Trophoblast cell (in vitro differentiated cells and primary cell): ENCODE measurements around the gene TIMP1. TPM values are rescaled to one million over a fixed set of nuclear protein-coding genes. Genes with fewer than 3 reads are reported as not detected.

Source experiments
- DNase-seq, 2 donors: peaks; one replicate each; pipeline ENCODE4 v3.0.0-alpha.2; 2016
- H2AFZ ChIP-seq: 2 replicates; pipeline ENCODE4 v1.6.1; 2013; ENCODE audit warnings: low read length, moderate library complexity, mild to moderate bottlenecking; ENCODE audit not compliant: insufficient read depth, poor library complexity
- H2AK5ac ChIP-seq: 2 replicates; pipeline ENCODE4 v1.6.1; 2013; ENCODE audit warnings: mild to moderate bottlenecking, low read length
- H2BK120ac ChIP-seq: 2 replicates; pipeline ENCODE4 v1.6.1; 2013; ENCODE audit warnings: low read length, mild to moderate bottlenecking, moderate library complexity; ENCODE audit not compliant: insufficient read depth, poor library complexity
- H2BK12ac ChIP-seq: 2 replicates; pipeline ENCODE4 v1.6.1; 2013; ENCODE audit warnings: mild to moderate bottlenecking, low read length, moderate library complexity
- H2BK5ac ChIP-seq: 2 replicates; pipeline ENCODE4 v1.6.1; 2013; ENCODE audit warnings: low read length, low read depth, moderate library complexity, mild to moderate bottlenecking; ENCODE audit not compliant: poor library complexity
- H3K14ac ChIP-seq: 2 replicates; pipeline ENCODE4 v1.6.1; 2013; ENCODE audit warnings: mild to moderate bottlenecking, low read length
- H3K18ac ChIP-seq: 2 replicates; pipeline ENCODE4 v1.6.1; 2013; ENCODE audit warnings: mild to moderate bottlenecking, low read length
- H3K23ac ChIP-seq: 2 replicates; pipeline ENCODE4 v1.6.1; 2013; ENCODE audit warnings: low read length
- H3K27ac ChIP-seq: 2 replicates; pipeline ENCODE4 v1.5.1; 2013; ENCODE audit warnings: low read depth, mild to moderate bottlenecking, inconsistent platforms, low read length, moderate library complexity
- H3K27me3 ChIP-seq: 2 replicates; pipeline ENCODE4 v1.6.1; 2013; ENCODE audit warnings: inconsistent platforms, mild to moderate bottlenecking, low read length, moderate library complexity; ENCODE audit not compliant: insufficient read depth
- H3K36me3 ChIP-seq, 2 experiments: 1 replicate in 1 of 2; 2 replicates in 1 of 2; pipeline ENCODE4 v1.6.1; 2013; ENCODE audit warnings: low read length in 2 of 2, mild to moderate bottlenecking in 2 of 2, moderate library complexity in 1 of 2; ENCODE audit not compliant: insufficient read depth in 2 of 2, control insufficient read depth in 1 of 2
- H3K4ac ChIP-seq: 2 replicates; pipeline ENCODE4 v1.6.1; 2013; ENCODE audit warnings: low read depth, mild to moderate bottlenecking, low read length, moderate library complexity
- H3K4me1 ChIP-seq, 2 experiments: 1 replicate in 1 of 2; 2 replicates in 1 of 2; pipeline ENCODE4 v1.6.1; 2013; ENCODE audit warnings: low read length in 2 of 2, mild to moderate bottlenecking in 2 of 2, moderate library complexity in 1 of 2; ENCODE audit not compliant: insufficient read depth in 2 of 2, control insufficient read depth in 1 of 2
- H3K4me2 ChIP-seq: 2 replicates; pipeline ENCODE4 v1.6.1; 2013; ENCODE audit warnings: inconsistent platforms, mild to moderate bottlenecking, low read length, moderate library complexity
- H3K4me3 ChIP-seq: 2 replicates; pipeline ENCODE4 v1.5.1; 2013; ENCODE audit warnings: mild to moderate bottlenecking, low read depth, low read length, inconsistent platforms
- H3K79me1 ChIP-seq: one replicate; pipeline ENCODE4 v1.6.1; 2013; ENCODE audit warnings: low read length
- H3K79me2 ChIP-seq: 2 replicates; pipeline ENCODE4 v1.6.1; 2013; ENCODE audit warnings: low read length, mild to moderate bottlenecking; ENCODE audit not compliant: control insufficient read depth, insufficient read depth, poor library complexity
- H3K9ac ChIP-seq: 2 replicates; pipeline ENCODE4 v1.6.1; 2013; ENCODE audit warnings: mild to moderate bottlenecking, low read length
- H3K9me3 ChIP-seq: 2 replicates; pipeline ENCODE4 v1.6.1; 2013; ENCODE audit warnings: low read depth, mild to moderate bottlenecking, control low read depth, inconsistent platforms, low read length; ENCODE audit not compliant: insufficient read depth
- H4K12ac ChIP-seq: 2 replicates; pipeline ENCODE4 v1.6.1; 2013; ENCODE audit warnings: low read depth, mild to moderate bottlenecking, low read length, moderate library complexity
- H4K8ac ChIP-seq: 2 replicates; pipeline ENCODE4 v1.6.1; 2013; ENCODE audit warnings: low read depth, mild to moderate bottlenecking, low read length, moderate library complexity
- H4K91ac ChIP-seq: one replicate; pipeline ENCODE4 v1.6.1; 2013; ENCODE audit warnings: low read depth, mild to moderate bottlenecking, low read length, moderate library complexity
- WGBS: extraction: QIAGEN DNeasy Blood & Tissue Kit; methylation state at CpG from one replicate; pipeline ENCODE4 v1.1.7; 2013; ENCODE audit warnings: missing lambda C conversion rate; ENCODE audit not compliant: insufficient read length, insufficient coverage; ENCODE audit errors: extremely low coverage; 5-methylcytosine and 5-hydroxymethylcytosine counted together
- polyA plus RNA-seq: library from polyadenylated mRNA; stranded (reverse); fragments of 200-250 nt; gene quantifications from 2 replicates; pipeline ENCODE4 v1.2.3, GENCODE V29; 2013

Gene TIMP1
- 103 and 104 TPM in 2 replicates for polyA plus RNA-seq

GRCh38 chrX:47581731-47582647, at the start of gene TIMP1:
TSS of gene TIMP1 (plus strand) at chrX:47582436. CDS start at chrX:47583416, 980 bp downstream.
- peak within 1 kb of the TSS; percentile 24 for H3K14ac ChIP-seq
- peak; percentile 79 to 81 for DNase-seq
- H3K27ac ChIP-seq: no peak within 1 kb of the TSS
- no CpG with 5 or more reads among the region's 28 CpGs for WGBS
- peak within 1 kb of the TSS; percentile 76 for H3K18ac ChIP-seq
- H2AK5ac ChIP-seq: no peak within 1 kb of the TSS
- peak within 1 kb of the TSS; percentile 66 for H4K8ac ChIP-seq
- peaks cover 9% of the 10 kb centered on the region for H3K79me1 ChIP-seq
- H3K9me3 ChIP-seq: peaks cover 3% of the 10 kb centered on the region
- H2BK120ac ChIP-seq: peak within 1 kb of the TSS; percentile 88
- H3K4me2 ChIP-seq: peak within 1 kb of the TSS; percentile 59
- peak within 1 kb of the TSS; percentile 74 for H2BK12ac ChIP-seq
- H2BK5ac ChIP-seq: peak within 1 kb of the TSS; percentile 21
- H3K23ac ChIP-seq: no peak within 1 kb of the TSS
- peaks cover 2% of the 10 kb centered on the region for H3K79me2 ChIP-seq
- H4K91ac ChIP-seq: peak within 1 kb of the TSS; percentile 81
- H3K4me3 ChIP-seq: peak within 1 kb of the TSS; percentile 47
- peak within 1 kb of the TSS; percentile 44 for H4K12ac ChIP-seq
- peak within 1 kb of the TSS; percentile 64 for H2AFZ ChIP-seq
- H3K4me1 ChIP-seq: peaks cover 13 to 15% of the 10 kb centered on the region in 2 experiments
- H3K27me3 ChIP-seq: no peaks in the 10 kb centered on the region
- peak within 1 kb of the TSS; percentile 8 for H3K4ac ChIP-seq
- H3K36me3 ChIP-seq: peaks cover 10 to 11% of the 10 kb centered on the region in 2 experiments
- H3K9ac ChIP-seq: no peak within 1 kb of the TSS

GRCh38 chrX:47539860-47540259, 42.4 kb upstream of the TIMP1 start:
- no peak for DNase-seq
- H3K4me1 ChIP-seq: no peaks in the 10 kb centered on the region
- no peak overlapping the region for H3K4ac ChIP-seq
- no peak overlapping the region for H4K91ac ChIP-seq
- no peak overlapping the region for H2BK120ac ChIP-seq
- H3K4me3 ChIP-seq: no peak overlapping the region
- H3K27me3 ChIP-seq: no peaks in the 10 kb centered on the region
- H2BK5ac ChIP-seq: no peak overlapping the region
- no peak overlapping the region for H3K18ac ChIP-seq
- H3K9ac ChIP-seq: no peak overlapping the region
- H2BK12ac ChIP-seq: no peak overlapping the region
- no peak overlapping the region for H2AK5ac ChIP-seq
- no peak overlapping the region for H3K14ac ChIP-seq
- no peak overlapping the region for H2AFZ ChIP-seq
- H3K4me2 ChIP-seq: no peak overlapping the region
- H3K9me3 ChIP-seq: no peaks in the 10 kb centered on the region
- H3K23ac ChIP-seq: no peak overlapping the region
- peaks cover 2% of the 10 kb centered on the region for H3K79me1 ChIP-seq
- no peak overlapping the region for H4K12ac ChIP-seq
- no peak overlapping the region for H4K8ac ChIP-seq
- no peak overlapping the region for H3K27ac ChIP-seq
- H3K79me2 ChIP-seq: no peaks in the 10 kb centered on the region
- no peaks in the 10 kb centered on the region for H3K36me3 ChIP-seq

GRCh38 chrX:47540754-47541538, 41.3 kb upstream of the TIMP1 start:
- Histone ChIP-seq H2AK5ac (peak overlapping the region; percentile 29), H3K9ac (no peak overlapping the region), H3K27me3 (no peaks in the 10 kb centered on the region), H3K27ac (no peak overlapping the region), H3K9me3 (no peaks in the 10 kb centered on the region), H3K23ac (no peak overlapping the region), H3K4me1 (no peaks in the 10 kb centered on the region), H2BK12ac (peak overlapping the region; percentile 76), H3K36me3 (no peaks in the 10 kb centered on the region), H3K79me1 (peaks cover 2% of the 10 kb centered on the region), H2AFZ (peak overlapping the region; percentile 87), H3K79me2 (no peaks in the 10 kb centered on the region), H3K4me3 (no peak overlapping the region), H2BK5ac (peak overlapping the region; percentile 40), H3K18ac (peak overlapping the region; percentile 71), H3K14ac (peak overlapping the region; percentile 44), H4K8ac (peak overlapping the region; percentile 84), H4K12ac (peak overlapping the region; percentile 75), H2BK120ac (peak overlapping the region; percentile 60), H3K4ac (no peak overlapping the region), H4K91ac (peak overlapping the region; percentile 73), H3K4me2 (no peak overlapping the region)
- DNase-seq: peak; percentile 56 to 75
- no CpG with 5 or more reads among the region's 15 CpGs for WGBS

GRCh38 chrX:47543496-47543895, 38.7 kb upstream of the TIMP1 start:
- no peak overlapping the region for H3K4ac ChIP-seq
- no peak overlapping the region for H3K9ac ChIP-seq
- H3K18ac ChIP-seq: no peak overlapping the region
- H3K27ac ChIP-seq: no peak overlapping the region
- no peak overlapping the region for H2AK5ac ChIP-seq
- no peak overlapping the region for H2AFZ ChIP-seq
- H3K4me3 ChIP-seq: no peak overlapping the region
- no peak for DNase-seq
- peaks cover 2% of the 10 kb centered on the region for H3K79me1 ChIP-seq
- WGBS: no CpG with 5 or more reads among the region's 5 CpGs
- H3K4me1 ChIP-seq: no peaks in the 10 kb centered on the region
- H3K4me2 ChIP-seq: no peak overlapping the region
- no peaks in the 10 kb centered on the region for H3K36me3 ChIP-seq
- H3K23ac ChIP-seq: no peak overlapping the region
- H4K12ac ChIP-seq: no peak overlapping the region
- no peak overlapping the region for H4K8ac ChIP-seq
- H2BK12ac ChIP-seq: no peak overlapping the region
- H3K9me3 ChIP-seq: no peaks in the 10 kb centered on the region
- H4K91ac ChIP-seq: peak overlapping the region; percentile 37
- H3K27me3 ChIP-seq: no peaks in the 10 kb centered on the region
- no peak overlapping the region for H3K14ac ChIP-seq
- H3K79me2 ChIP-seq: no peaks in the 10 kb centered on the region
- no peak overlapping the region for H2BK5ac ChIP-seq
- no peak overlapping the region for H2BK120ac ChIP-seq
